ENCODE data around the gene PIK3CD. TPM values are rescaled to one million over a fixed set of nuclear protein-coding genes. Genes with fewer than 3 reads are reported as not detected.

The PIK3CD gene
- total and polyA plus RNA-seq, 11 donors, result 1.9 to 18.8 (median 4.0) TPM

GRCh38 chr1:9680828-9681227 is 29.3 kb downstream of the PIK3CD start:
- 91 to 95% (median 94%) methylated on average over 6 of the region's 6 CpGs for WGBS, 4 donors
- Histone ChIP-seq H3K4me1 (peaks cover 0 to 11% (median 0%) of the 10 kb centered on the region in 12 donors), H3K27me3 (no peaks in the 10 kb centered on the region), H3K4me3 (no peak overlapping the region), H3K36me3 (peaks cover 0 to 5% (median 0%) of the 10 kb centered on the region in 9 donors), H3K9me3 (no peaks in the 10 kb centered on the region), H3K27ac (no peak overlapping the region)
- intact Hi-C loops (cut with DNase I), result no loop called here
- ATAC-seq (no peak), DNase-seq (peak in 1 of 5 donors; percentile 28)
- no peak for TF ChIP-seq POLR2A (IDR thresholded peaks at IDR 0.05)
- TF ChIP-seq, protein P1, sequence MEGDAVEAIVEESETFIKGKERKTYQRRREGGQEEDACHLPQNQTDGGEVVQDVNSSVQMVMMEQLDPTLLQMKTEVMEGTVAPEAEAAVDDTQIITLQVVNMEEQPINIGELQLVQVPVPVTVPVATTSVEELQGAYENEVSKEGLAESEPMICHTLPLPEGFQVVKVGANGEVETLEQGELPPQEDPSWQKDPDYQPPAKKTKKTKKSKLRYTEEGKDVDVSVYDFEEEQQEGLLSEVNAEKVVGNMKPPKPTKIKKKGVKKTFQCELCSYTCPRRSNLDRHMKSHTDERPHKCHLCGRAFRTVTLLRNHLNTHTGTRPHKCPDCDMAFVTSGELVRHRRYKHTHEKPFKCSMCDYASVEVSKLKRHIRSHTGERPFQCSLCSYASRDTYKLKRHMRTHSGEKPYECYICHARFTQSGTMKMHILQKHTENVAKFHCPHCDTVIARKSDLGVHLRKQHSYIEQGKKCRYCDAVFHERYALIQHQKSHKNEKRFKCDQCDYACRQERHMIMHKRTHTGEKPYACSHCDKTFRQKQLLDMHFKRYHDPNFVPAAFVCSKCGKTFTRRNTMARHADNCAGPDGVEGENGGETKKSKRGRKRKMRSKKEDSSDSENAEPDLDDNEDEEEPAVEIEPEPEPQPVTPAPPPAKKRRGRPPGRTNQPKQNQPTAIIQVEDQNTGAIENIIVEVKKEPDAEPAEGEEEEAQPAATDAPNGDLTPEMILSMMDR (IDR thresholded peaks at IDR 0.05), result no peak

- Histone ChIP-seq H3K4me3 (no peak overlapping the region), H3K36me3 (no peaks in the 10 kb centered on the region), H3K4me1 (peaks cover 0 to 47% (median 21%) of the 10 kb centered on the region in 12 donors), H3K9me3 (no peaks in the 10 kb centered on the region), H3K27me3 (no peaks in the 10 kb centered on the region), H3K27ac (no peak overlapping the region)
- DNase-seq (no peak), ATAC-seq (no peak)
- no peak for TF ChIP-seq POLR2A (IDR thresholded peaks at IDR 0.05)
- TF ChIP-seq, protein P1 (IDR thresholded peaks at IDR 0.05), result no peak
- intact Hi-C loops (cut with DNase I), result loop anchor here in 1 of 10 donors (5.0 kb wide), 1 partner anchor 58 kb away; no protein-coding TSS in a partner anchor
- 95 to 100% (median 98%) methylated on average over 1 of the region's 1 CpG for WGBS, 4 donors
These were observed 33.3 kb downstream of the PIK3CD start for GRCh38 chr1:9684801-9685200.

GRCh38 chr1:9687120-9687873 is 35.8 kb downstream of the PIK3CD start:
- Histone ChIP-seq H3K27ac (peak overlapping the region in 4 of 12 donors; percentile 42 to 66 (median 54)), H3K4me3 (peak overlapping the region; percentile 30 to 92 (median 62)), H3K36me3 (no peaks in the 10 kb centered on the region), H3K9me3 (no peaks in the 10 kb centered on the region), H3K27me3 (no peaks in the 10 kb centered on the region), H3K4me1 (peaks cover 0 to 62% (median 26%) of the 10 kb centered on the region in 12 donors)
- ATAC-seq (peak in 3 of 4 donors; percentile 18 to 61 (median 47)), DNase-seq (peak; percentile 32 to 74 (median 48))
- TF ChIP-seq, protein P1 (IDR thresholded peaks at IDR 0.05), result no peak
- no peak for TF ChIP-seq POLR2A (IDR thresholded peaks at IDR 0.05)
- intact Hi-C loops (cut with DNase I), result loop anchor here in 1 of 10 donors (5.0 kb wide), 1 partner anchor 60 kb away; no protein-coding TSS in a partner anchor
- 1 to 2% (median 1%) methylated on average over 15 to 42 of the region's 42 CpGs for WGBS, 4 donors

GRCh38 chr1:9687874-9688582 is 36.5 kb downstream of the PIK3CD start:
- H3K4me1 ChIP-seq, result peaks cover 0 to 62% (median 26%) of the 10 kb centered on the region in 12 donors
- H3K27ac ChIP-seq, result peak overlapping the region in 2 of 12 donors; percentile 65 to 66
- H3K9me3 ChIP-seq, result no peaks in the 10 kb centered on the region
- no peaks in the 10 kb centered on the region for H3K27me3 ChIP-seq
- TF ChIP-seq, protein P1 (IDR thresholded peaks at IDR 0.05), result no peak
- TF ChIP-seq POLR2A (IDR thresholded peaks at IDR 0.05), result no peak
- peak in 1 of 5 donors; percentile 34 for DNase-seq
- H3K36me3 ChIP-seq, result peaks cover 0 to 6% (median 0%) of the 10 kb centered on the region in 9 donors
- peak in 3 of 4 donors; percentile 21 to 29 (median 22) for ATAC-seq
- H3K4me3 ChIP-seq, result peak overlapping the region; percentile 30 to 92 (median 62)
- intact Hi-C loops (cut with DNase I), result loop anchor here in 1 of 10 donors (5.0 kb wide), 1 partner anchor 61 kb away; no protein-coding TSS in a partner anchor
- WGBS, 4 donors, result 6 to 9% (median 8%) methylated on average over 21 to 34 of the region's 34 CpGs
